Measurements from ENCODE around the gene P3H3. TPM values are rescaled to one million over a fixed set of nuclear protein-coding genes. Genes with fewer than 3 reads are reported as not detected.

P3H3 gene, protein sequence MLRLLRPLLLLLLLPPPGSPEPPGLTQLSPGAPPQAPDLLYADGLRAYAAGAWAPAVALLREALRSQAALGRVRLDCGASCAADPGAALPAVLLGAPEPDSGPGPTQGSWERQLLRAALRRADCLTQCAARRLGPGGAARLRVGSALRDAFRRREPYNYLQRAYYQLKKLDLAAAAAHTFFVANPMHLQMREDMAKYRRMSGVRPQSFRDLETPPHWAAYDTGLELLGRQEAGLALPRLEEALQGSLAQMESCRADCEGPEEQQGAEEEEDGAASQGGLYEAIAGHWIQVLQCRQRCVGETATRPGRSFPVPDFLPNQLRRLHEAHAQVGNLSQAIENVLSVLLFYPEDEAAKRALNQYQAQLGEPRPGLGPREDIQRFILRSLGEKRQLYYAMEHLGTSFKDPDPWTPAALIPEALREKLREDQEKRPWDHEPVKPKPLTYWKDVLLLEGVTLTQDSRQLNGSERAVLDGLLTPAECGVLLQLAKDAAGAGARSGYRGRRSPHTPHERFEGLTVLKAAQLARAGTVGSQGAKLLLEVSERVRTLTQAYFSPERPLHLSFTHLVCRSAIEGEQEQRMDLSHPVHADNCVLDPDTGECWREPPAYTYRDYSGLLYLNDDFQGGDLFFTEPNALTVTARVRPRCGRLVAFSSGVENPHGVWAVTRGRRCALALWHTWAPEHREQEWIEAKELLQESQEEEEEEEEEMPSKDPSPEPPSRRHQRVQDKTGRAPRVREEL
- 1 to 10 TPM; 4.7 to 9.8 (median 8.0) TPM for total RNA-seq
- 4.9 TPM for total RNA-seq (2013)
- 0.17 to 11.1 (median 3.3) reads per million in 29 experiments for total RNA-seq

- no peaks in the 10 kb centered on the region for H3K36me3 ChIP-seq (ENCODE audit: control insufficient read depth in 2 of 2, extremely low read depth in 1 of 2, insufficient read depth in 1 of 2, low read length in 1 of 2)
- H3K4me1 ChIP-seq (ENCODE audit: control insufficient read depth in 1 of 2, extremely low read depth in 1 of 2, insufficient read depth in 2 of 2, low read length in 2 of 2): peaks cover 0 to 31% of the 10 kb centered on the region in 2 experiments
- WGBS (ENCODE audit: insufficient coverage): 2% methylated on average over 54 of the region's 60 CpGs
- DNase-seq: peak in 3 of 35 experiments; percentile 15 to 59 (median 23)
- peak within 1 kb of the TSS; percentile 75 to 81 for H3K4me3 ChIP-seq (ENCODE audit: control insufficient read depth in 1 of 2, extremely low read depth in 1 of 2, low read length in 1 of 2)
- H3K27ac ChIP-seq (ENCODE audit: low read length): peak within 1 kb of the TSS; percentile 49
- peak within 1 kb of the TSS; percentile 79 to 86 for H3K27ac Mint-ChIP-seq
- POLR2A ChIA-PET: no interaction called here
- peak; percentile 58 to 64 (median 62) for ATAC-seq (replicated peaks in 1 of 4)
- CTCF ChIA-PET: interaction anchor here (0.5 to 1.0 kb wide), 8 partner anchors 12 to 290 kb away, joined by 3 to 12 read pairs (median 3); partner anchors contain the start of gene USP5 (in 1 of the 2)
- no peaks in the 10 kb centered on the region for H3K9me3 ChIP-seq
- no peaks in the 10 kb centered on the region for H3K9me3 Mint-ChIP-seq
- H3K4me1 Mint-ChIP-seq: peaks cover 17 to 30% (median 22%) of the 10 kb centered on the region in 3 donors
- H3K27me3 Mint-ChIP-seq: peaks cover 12 to 60% of the 10 kb centered on the region in 2 donors
- H3K36me3 Mint-ChIP-seq: no peaks in the 10 kb centered on the region
- peaks cover 0 to 80% of the 10 kb centered on the region in 2 experiments for H3K27me3 ChIP-seq (replicated peaks in 1 of 2; ENCODE audit: control insufficient read depth in 2 of 2, extremely low read depth in 1 of 2, insufficient read depth in 2 of 2, low read length in 1 of 2)
- peak within 1 kb of the TSS; percentile 85 to 93 (median 86) for H3K4me3 Mint-ChIP-seq
Observed at GRCh38 chr12:6827982-6828780, at the start of gene P3H3. Gene P3H3, plus strand, starts transcription at chr12:6828407. Its CDS starts 34 bp downstream, at chr12:6828441.

DNA sequence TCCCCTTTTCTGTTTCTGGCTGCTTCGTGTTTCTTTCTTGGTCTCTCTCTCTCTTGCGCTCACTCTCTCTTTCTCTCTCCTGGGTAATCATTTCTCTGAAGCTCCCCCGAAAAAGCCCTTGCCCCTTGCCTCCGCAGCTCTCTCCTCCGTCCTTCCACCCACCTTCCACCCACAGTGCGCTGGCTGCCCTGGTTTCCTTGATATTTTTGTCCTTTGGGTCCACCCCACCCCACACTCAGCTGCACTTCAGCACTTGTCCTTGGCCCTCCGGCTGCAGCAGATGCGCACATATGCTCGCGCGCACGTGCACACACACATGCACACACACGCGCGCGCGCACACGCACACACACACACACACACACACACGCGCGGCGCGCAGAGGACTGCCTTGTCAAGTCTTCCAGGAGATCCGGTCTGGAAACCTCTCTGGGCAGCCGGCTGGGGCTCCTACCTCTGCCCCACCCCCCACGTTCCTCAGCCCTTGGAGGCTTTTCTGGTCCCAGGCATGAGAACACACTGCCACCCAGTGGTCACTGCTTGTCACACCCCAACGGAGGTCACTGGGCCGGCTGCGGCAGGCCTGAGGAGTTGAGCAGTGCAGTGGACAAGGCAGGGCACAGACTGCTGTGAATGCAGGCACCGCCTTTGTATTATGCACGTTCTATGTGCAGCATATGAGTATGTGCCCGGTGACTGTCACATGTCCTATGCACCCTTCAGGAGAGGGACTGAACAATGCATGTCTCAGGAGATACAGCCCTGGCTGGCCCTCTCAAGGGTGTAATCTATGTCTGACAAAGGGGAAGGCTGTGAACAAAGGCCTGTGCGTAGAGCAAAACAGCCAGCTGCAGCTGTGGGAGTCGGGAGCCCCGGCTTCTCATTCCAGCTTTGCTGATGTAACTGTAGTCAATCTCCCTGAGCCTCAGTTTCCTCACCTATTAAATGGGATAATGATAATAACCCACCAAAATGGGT, 49.3 kb upstream of the P3H3 start:
- H3K36me3 Mint-ChIP-seq: no peaks in the 10 kb centered on the region
- peaks cover 24 to 75% of the 10 kb centered on the region in 2 experiments for H3K4me1 ChIP-seq (ENCODE audit: control insufficient read depth in 1 of 2, extremely low read depth in 1 of 2, insufficient read depth in 2 of 2, low read length in 2 of 2)
- H3K4me1 Mint-ChIP-seq: peaks cover 45 to 63% (median 54%) of the 10 kb centered on the region in 3 donors
- H3K36me3 ChIP-seq (ENCODE audit: control insufficient read depth in 2 of 2, extremely low read depth in 1 of 2, insufficient read depth in 1 of 2, low read length in 1 of 2): no peaks in the 10 kb centered on the region
- WGBS (ENCODE audit: insufficient coverage): 13% methylated on average over 28 of the region's 35 CpGs
- peak; percentile 63 to 93 (median 80) for DNase-seq
- H3K4me3 Mint-ChIP-seq: peak overlapping the region; percentile 77 to 98 (median 80)
- H3K9me3 ChIP-seq: no peaks in the 10 kb centered on the region
- peak overlapping the region; percentile 80 to 85 for H3K27ac Mint-ChIP-seq
- H3K27me3 Mint-ChIP-seq: peaks cover 9 to 20% of the 10 kb centered on the region in 2 donors
- ChIA-PET CTCF (interaction anchor here (0.5 to 2.2 kb wide), 12 partner anchors 11 to 493 kb away, joined by 3 to 8 read pairs (median 4); partner anchors contain the start of genes CD4 (in 1 of the 2), CDCA3 (in 1 of the 2) and MLF2 (in 1 of the 2)), POLR2A (no interaction called here)
- peak; percentile 83 to 89 (median 84) for ATAC-seq (replicated peaks in 1 of 4)
- no peaks in the 10 kb centered on the region for H3K9me3 Mint-ChIP-seq
- peak overlapping the region; percentile 47 to 48 for H3K4me3 ChIP-seq (ENCODE audit: control insufficient read depth in 1 of 2, extremely low read depth in 1 of 2, low read length in 1 of 2)
- peak overlapping the region; percentile 17 for H3K27ac ChIP-seq (ENCODE audit: low read length)
- peaks cover 0 to 25% of the 10 kb centered on the region in 2 experiments for H3K27me3 ChIP-seq (replicated peaks in 1 of 2; ENCODE audit: control insufficient read depth in 2 of 2, extremely low read depth in 1 of 2, insufficient read depth in 2 of 2, low read length in 1 of 2)

DNA sequence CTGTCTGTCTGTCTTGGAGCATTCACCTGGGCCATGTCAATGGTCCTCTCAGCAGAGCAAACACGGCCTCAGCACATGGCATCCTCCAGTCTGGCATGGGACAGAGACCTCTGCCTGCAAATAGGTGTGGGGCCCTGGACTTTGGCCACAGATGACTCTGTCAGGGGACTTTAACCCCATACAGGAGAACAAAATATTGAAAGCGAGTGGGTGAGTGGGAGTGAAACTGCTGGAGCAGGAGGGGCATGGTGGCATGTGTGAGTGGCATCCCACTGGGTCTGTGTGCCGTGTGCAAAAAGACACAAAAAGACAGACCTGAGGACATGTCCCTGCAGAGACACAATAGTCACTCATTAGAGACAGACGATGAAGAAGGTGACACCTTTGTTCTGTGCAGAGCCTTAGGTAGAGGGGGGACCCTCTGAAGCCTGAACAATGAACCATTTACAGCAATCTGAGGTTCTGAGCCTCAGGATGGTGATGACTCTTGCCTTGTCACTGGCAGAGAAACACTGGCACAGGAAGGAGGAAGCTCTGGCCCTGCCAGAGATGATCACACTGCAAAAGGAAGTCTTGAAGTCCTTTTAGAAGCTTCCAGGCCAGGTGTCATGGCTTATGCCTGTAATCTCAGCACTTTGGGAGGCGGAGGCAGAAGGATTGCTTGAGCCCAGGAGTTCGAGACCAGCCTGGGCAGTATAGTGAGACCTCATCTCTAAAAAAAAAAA, 48.3 kb upstream of the P3H3 start:
- Mint-ChIP-seq H3K27me3 (peaks cover 5 to 12% of the 10 kb centered on the region in 2 donors), H3K36me3 (no peaks in the 10 kb centered on the region), H3K4me1 (peaks cover 44 to 63% (median 51%) of the 10 kb centered on the region in 3 donors), H3K27ac (peak overlapping the region in 1 of 2 donors; percentile 34), H3K4me3 (peak overlapping the region in 1 of 3 donors; percentile 98), H3K9me3 (no peaks in the 10 kb centered on the region)
- Histone ChIP-seq H3K4me3 (ENCODE audit: control insufficient read depth in 1 of 2, extremely low read depth in 1 of 2, low read length in 1 of 2) (no peak overlapping the region), H3K36me3 (ENCODE audit: control insufficient read depth in 2 of 2, extremely low read depth in 1 of 2, insufficient read depth in 1 of 2, low read length in 1 of 2) (no peaks in the 10 kb centered on the region), H3K4me1 (ENCODE audit: control insufficient read depth in 1 of 2, extremely low read depth in 1 of 2, insufficient read depth in 2 of 2, low read length in 2 of 2) (peaks cover 32 to 75% of the 10 kb centered on the region in 2 experiments), H3K27ac (ENCODE audit: low read length) (no peak overlapping the region), H3K27me3 (replicated peaks in 1 of 2; ENCODE audit: control insufficient read depth in 2 of 2, extremely low read depth in 1 of 2, insufficient read depth in 2 of 2, low read length in 1 of 2) (peaks cover 0 to 15% of the 10 kb centered on the region in 2 experiments), H3K9me3 (no peaks in the 10 kb centered on the region)
- no peak for DNase-seq
- no peak for ATAC-seq (replicated peaks in 1 of 4)
- WGBS (ENCODE audit: insufficient coverage): 78% methylated on average over 5 of the region's 6 CpGs
- CTCF ChIA-PET: interaction anchor here (0.6 to 1.8 kb wide), 6 partner anchors 9 to 41 kb away, joined by 3 to 7 read pairs (median 3); partner anchors contain the start of genes CD4 (in 2 of the 2) and PTMS (in 1 of the 2)
- POLR2A ChIA-PET: interaction anchor here (0.7 to 1.0 kb wide), 2 partner anchors 13 to 16 kb away, joined by 6 to 10 read pairs; no protein-coding TSS in a partner anchor

DNA sequence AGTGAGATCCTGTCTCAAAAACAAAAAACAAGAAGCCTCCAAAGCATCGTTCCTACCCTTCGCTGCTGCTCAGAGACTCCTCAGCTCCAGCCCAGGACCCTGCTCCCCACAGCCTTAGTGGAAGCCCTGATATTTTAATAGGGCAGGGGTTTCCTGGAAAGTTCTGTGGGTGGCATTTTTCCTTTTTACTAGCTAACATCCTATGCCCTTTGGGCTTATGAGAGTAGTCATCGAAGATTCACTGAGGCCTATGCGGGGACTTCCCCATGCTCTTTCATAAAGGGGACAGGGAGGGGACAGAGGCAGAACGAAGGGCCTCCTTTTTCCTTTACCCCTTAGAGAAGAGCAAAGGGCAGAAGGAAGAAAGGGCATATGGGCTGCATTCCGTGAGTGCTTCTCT, 47.6 kb upstream of the P3H3 start:
- no peak overlapping the region for H3K4me3 ChIP-seq (ENCODE audit: control insufficient read depth in 1 of 2, extremely low read depth in 1 of 2, low read length in 1 of 2)
- WGBS (ENCODE audit: insufficient coverage): no CpG with 5 or more reads among the region's 6 CpGs
- no peak overlapping the region for H3K27ac ChIP-seq (ENCODE audit: low read length)
- CTCF ChIA-PET: interaction anchor here (1.0 to 2.7 kb wide), 8 partner anchors 9 to 31 kb away, joined by 3 to 10 read pairs (median 3); partner anchors contain the start of genes CD4 (in 2 of the 2), MLF2 (in 2 of the 2) and PTMS (in 1 of the 2)
- Mint-ChIP-seq H3K27me3 (peaks cover 3 to 7% of the 10 kb centered on the region in 2 donors), H3K9me3 (no peaks in the 10 kb centered on the region), H3K27ac (peak overlapping the region; percentile 28 to 49), H3K36me3 (no peaks in the 10 kb centered on the region), H3K4me3 (no peak overlapping the region), H3K4me1 (peaks cover 43 to 63% (median 46%) of the 10 kb centered on the region in 3 donors)
- peaks cover 0 to 8% of the 10 kb centered on the region in 2 experiments for H3K27me3 ChIP-seq (replicated peaks in 1 of 2; ENCODE audit: control insufficient read depth in 2 of 2, extremely low read depth in 1 of 2, insufficient read depth in 2 of 2, low read length in 1 of 2)
- H3K9me3 ChIP-seq: no peaks in the 10 kb centered on the region
- DNase-seq: no peak
- POLR2A ChIA-PET: interaction anchor here (0.6 to 1.0 kb wide), 4 partner anchors 13 to 108 kb away, joined by 3 to 10 read pairs (median 5); no protein-coding TSS in a partner anchor
- no peaks in the 10 kb centered on the region for H3K36me3 ChIP-seq (ENCODE audit: control insufficient read depth in 2 of 2, extremely low read depth in 1 of 2, insufficient read depth in 1 of 2, low read length in 1 of 2)
- no peak for ATAC-seq (replicated peaks in 1 of 4)
- peaks cover 38 to 75% of the 10 kb centered on the region in 2 experiments for H3K4me1 ChIP-seq (ENCODE audit: control insufficient read depth in 1 of 2, extremely low read depth in 1 of 2, insufficient read depth in 2 of 2, low read length in 2 of 2)
